ENCODE results near the gene OTOS.

The OTOS gene

GRCh38 chr2:240133401-240133800 is 7.1 kb downstream of the OTOS start:
- TF ChIP-seq SIN3A (IDR thresholded peaks at IDR 0.05; ENCODE audit: borderline replicate concordance, insufficient read depth, low read length) (no peak), TAF1 (IDR thresholded peaks at IDR 0.05; ENCODE audit: borderline replicate concordance, insufficient read depth, low read length) (no peak)

GRCh38 chr2:240132651-240132980 is 7.8 kb downstream of the OTOS start:
- TF ChIP-seq SIN3A (IDR thresholded peaks at IDR 0.05; ENCODE audit: borderline replicate concordance, insufficient read depth, low read length): no peak
- TF ChIP-seq REST (IDR thresholded peaks at IDR 0.05; ENCODE audit: insufficient read depth in 1 of 2, low read depth in 2 of 2, low read length in 2 of 2): no peak
- no peak for TF ChIP-seq FOXP2 (optimal IDR thresholded peaks at IDR 0.05; ENCODE audit: borderline replicate concordance, extremely low read depth, extremely low read length, insufficient read depth)
- no peak for TF ChIP-seq POLR2AphosphoS5 (IDR thresholded peaks at IDR 0.05; ENCODE audit: low read depth, low read length)
- TF ChIP-seq TAF1 (IDR thresholded peaks at IDR 0.05; ENCODE audit: borderline replicate concordance, insufficient read depth, low read length): no peak

- TF ChIP-seq REST (IDR thresholded peaks at IDR 0.05; ENCODE audit: insufficient read depth in 1 of 2, low read depth in 2 of 2, low read length in 2 of 2) (no peak), FOXP2 (optimal IDR thresholded peaks at IDR 0.05; ENCODE audit: borderline replicate concordance, extremely low read depth, extremely low read length, insufficient read depth) (no peak), POLR2AphosphoS5 (IDR thresholded peaks at IDR 0.05; ENCODE audit: low read depth, low read length) (no peak), TAF1 (IDR thresholded peaks at IDR 0.05; ENCODE audit: borderline replicate concordance, insufficient read depth, low read length) (no peak), SIN3A (IDR thresholded peaks at IDR 0.05; ENCODE audit: borderline replicate concordance, insufficient read depth, low read length) (no peak)
These were observed 8.4 kb downstream of the OTOS start for GRCh38 chr2:240131941-240132650.

GRCh38 chr2:240131296-240131695 is 9.2 kb downstream of the OTOS start:
- TF ChIP-seq TAF1 (IDR thresholded peaks at IDR 0.05; ENCODE audit: borderline replicate concordance, insufficient read depth, low read length) (no peak), POLR2AphosphoS5 (IDR thresholded peaks at IDR 0.05; ENCODE audit: low read depth, low read length) (no peak), REST (IDR thresholded peaks at IDR 0.05; ENCODE audit: insufficient read depth in 1 of 2, low read depth in 2 of 2, low read length in 2 of 2) (no peak), SIN3A (IDR thresholded peaks at IDR 0.05; ENCODE audit: borderline replicate concordance, insufficient read depth, low read length) (no peak)

GRCh38 chr2:240130393-240131195 is 9.9 kb downstream of the OTOS start:
- TF ChIP-seq FOXP2 (optimal IDR thresholded peaks at IDR 0.05; ENCODE audit: borderline replicate concordance, extremely low read depth, extremely low read length, insufficient read depth) (no peak), TAF1 (IDR thresholded peaks at IDR 0.05; ENCODE audit: borderline replicate concordance, insufficient read depth, low read length) (no peak), POLR2AphosphoS5 (IDR thresholded peaks at IDR 0.05; ENCODE audit: low read depth, low read length) (no peak), SIN3A (IDR thresholded peaks at IDR 0.05; ENCODE audit: borderline replicate concordance, insufficient read depth, low read length) (no peak), REST (IDR thresholded peaks at IDR 0.05; ENCODE audit: insufficient read depth in 1 of 2, low read depth in 2 of 2, low read length in 2 of 2) (no peak)
